HEK293 (cell line): ENCODE data around the gene CEP83.

ENCODE experiments used
- SCRT2 ChIP-seq: fragments of 450-650 bp; formaldehyde crosslinking; IDR thresholded peaks from 2 replicates; pipeline ENCODE4 v1.5.1; 2016; ENCODE audit warnings: missing biosample characterization, missing genetic modification characterization
- ZNF274 ChIP-seq, 2 experiments: fragments of 200-500 bp in 1 of 2; fragments of 450-650 bp in 1 of 2; sonication (Bioruptor generic) in 1 of 2; formaldehyde crosslinking in 1 of 2; IDR thresholded peaks; 2 replicates each; pipeline versions ENCODE4 v1.5.1 to v1.6.1; 2014 to 2016; ENCODE audit warnings: borderline replicate concordance in 1 of 2, inconsistent platforms in 1 of 2, low read length in 1 of 2, missing biosample characterization in 1 of 2, missing genetic modification characterization in 1 of 2
- ZNF501 ChIP-seq: fragments of 450-650 bp; formaldehyde crosslinking; IDR thresholded peaks from 2 replicates; pipeline ENCODE4 v1.5.1; 2016; ENCODE audit warnings: missing biosample characterization, missing genetic modification characterization
- TF ChIP-seq, protein P1 (sequence below): fragments of 450-650 bp; formaldehyde crosslinking; IDR thresholded peaks from 2 replicates; pipeline ENCODE4 v1.5.1; 2016; ENCODE audit warnings: missing biosample characterization, missing genetic modification characterization

DNA sequence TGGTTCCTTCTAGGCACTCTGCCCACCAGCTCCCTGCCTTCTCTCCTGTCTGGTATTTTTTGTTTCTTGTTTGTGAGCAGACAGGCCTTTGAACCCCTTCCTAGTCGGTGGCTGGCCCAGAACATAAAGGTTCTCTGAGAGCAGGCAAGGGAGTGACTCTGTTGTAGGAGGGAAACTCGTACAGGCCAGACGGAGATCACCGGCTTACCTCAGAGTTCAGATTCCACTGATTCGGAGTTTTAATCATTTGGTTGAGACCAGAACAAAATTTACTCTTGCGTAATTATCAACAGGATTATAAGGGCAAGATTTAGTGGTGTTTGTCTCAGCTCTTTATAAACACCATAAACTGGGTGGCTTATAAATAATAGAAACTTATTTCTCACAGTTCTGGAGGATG is 182.9 kb downstream of the CEP83 start:
- TF ChIP-seq ZNF274 (IDR thresholded peaks at IDR 0.05; ENCODE audit: low read length) (no peak), ZNF274 (tag by site-specific recombination; IDR thresholded peaks at IDR 0.05; ENCODE audit: borderline replicate concordance) (no peak), ZNF501 (tag by site-specific recombination) (no peak), SCRT2 (tag by site-specific recombination) (no peak)
- TF ChIP-seq, protein P1, sequence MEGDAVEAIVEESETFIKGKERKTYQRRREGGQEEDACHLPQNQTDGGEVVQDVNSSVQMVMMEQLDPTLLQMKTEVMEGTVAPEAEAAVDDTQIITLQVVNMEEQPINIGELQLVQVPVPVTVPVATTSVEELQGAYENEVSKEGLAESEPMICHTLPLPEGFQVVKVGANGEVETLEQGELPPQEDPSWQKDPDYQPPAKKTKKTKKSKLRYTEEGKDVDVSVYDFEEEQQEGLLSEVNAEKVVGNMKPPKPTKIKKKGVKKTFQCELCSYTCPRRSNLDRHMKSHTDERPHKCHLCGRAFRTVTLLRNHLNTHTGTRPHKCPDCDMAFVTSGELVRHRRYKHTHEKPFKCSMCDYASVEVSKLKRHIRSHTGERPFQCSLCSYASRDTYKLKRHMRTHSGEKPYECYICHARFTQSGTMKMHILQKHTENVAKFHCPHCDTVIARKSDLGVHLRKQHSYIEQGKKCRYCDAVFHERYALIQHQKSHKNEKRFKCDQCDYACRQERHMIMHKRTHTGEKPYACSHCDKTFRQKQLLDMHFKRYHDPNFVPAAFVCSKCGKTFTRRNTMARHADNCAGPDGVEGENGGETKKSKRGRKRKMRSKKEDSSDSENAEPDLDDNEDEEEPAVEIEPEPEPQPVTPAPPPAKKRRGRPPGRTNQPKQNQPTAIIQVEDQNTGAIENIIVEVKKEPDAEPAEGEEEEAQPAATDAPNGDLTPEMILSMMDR (tag by site-specific recombination) = no peak
